Middle frontal gyrus (tissue), 1 donor: ENCODE results near the gene CKB.
A peak's percentile ranks its signal among the peaks of the same experiment; 100 is the strongest.

Source experiments
- DNase-seq: peaks from one replicate; pipeline ENCODE4 v3.0.0-alpha.2; 2015; ENCODE audit warnings: low spot score; ENCODE audit errors: extremely low spot score

CKB gene

DNA sequence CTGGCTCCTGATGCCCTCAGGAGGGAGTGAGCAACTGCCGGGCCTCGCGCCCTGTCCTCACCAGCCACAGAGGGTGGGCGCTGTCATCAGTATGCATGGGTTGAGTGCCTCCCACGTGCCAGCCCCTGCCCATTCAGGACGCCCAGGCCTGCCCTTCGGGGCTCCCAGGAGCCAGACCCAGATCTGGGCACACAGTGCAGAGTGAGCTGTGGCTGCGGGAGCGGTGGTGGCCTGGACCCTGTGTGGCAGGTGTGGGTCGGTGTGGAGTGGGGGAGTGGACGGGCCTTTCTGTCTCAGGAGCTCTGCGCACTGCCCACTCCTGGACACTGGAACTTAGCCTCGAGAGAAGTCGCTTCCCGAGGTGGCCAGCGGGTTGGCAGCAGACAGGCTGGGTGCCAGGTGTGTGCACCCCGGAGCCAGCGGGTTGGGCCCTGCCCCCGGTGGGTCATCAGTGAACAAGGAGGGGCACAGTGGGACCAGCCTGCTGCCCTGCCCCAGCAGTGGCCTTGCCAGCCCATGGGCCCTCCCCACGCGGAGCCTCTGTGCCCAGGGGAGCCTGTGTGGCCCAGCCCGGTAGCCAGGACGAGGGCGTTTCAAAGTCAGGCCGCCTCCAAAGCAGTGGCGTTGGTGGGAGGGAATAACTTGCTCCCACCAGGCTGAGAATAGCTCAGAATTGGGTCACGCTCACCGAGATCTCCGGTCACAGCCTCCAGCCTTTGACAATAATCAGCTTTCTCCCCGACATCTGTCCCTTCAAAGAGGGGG lies 15.8 kb upstream of the CKB start:
- no peak for DNase-seq

DNA sequence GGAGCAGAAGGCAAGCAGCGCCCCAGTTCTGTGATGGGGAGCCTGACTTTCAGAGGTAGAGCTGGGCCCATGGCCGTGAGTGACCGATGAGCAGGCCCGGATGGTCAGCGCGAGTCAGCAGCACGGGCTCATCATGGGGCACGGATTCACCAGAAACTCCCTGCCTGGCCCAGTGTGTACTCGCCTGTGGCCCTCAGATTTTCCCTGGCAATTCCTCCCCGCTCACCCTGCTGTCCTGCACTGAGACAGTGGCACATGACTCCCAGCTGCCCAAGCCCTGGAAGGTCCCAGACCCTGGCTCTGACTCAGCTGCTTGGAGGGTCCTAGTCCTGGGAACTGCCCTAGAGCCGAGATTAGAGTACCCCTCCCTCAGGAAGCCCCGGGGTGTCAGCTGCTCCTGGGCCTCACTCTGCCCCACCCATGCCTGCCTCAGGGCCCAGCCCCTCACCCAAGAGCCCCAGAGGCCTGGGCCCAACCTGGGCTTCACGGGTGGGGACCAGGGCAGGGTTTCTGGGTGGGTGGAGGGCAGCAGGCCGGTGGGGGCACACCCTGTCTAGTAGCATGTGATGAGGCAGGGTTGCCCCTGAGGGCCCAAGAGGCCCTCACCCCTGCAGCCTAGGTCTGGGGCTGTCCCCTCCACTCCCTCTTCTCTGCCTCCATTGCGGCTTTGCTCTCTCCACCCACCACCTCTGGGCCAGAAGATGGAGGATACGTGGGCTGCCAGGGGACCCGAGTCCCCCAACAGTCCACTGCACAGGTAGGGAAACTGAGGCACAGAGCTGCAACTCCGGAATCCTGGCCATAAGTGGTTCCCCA lies 14.8 kb upstream of the CKB start:
- DNase-seq, result no peak

DNA sequence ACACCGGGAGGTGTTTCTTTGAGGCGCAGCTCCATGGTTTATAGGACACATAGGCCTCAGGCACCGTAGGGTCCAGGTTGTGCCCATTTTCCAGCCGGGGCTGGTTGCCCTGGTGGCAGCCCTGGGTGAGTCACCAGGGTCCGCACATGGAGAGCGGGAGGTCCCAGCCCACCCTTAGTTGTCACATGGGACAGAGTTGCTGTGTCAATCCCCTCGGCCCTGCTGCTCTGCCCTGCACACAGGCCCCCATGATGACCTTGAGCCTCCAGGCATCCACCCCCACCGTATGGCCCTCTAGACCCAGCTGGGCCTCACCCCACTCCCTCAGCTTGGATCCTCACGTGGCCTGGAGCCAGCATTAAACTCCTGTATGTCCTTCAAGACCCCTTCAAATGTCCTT lies 14.1 kb upstream of the CKB start:
- DNase-seq, result no peak

DNA sequence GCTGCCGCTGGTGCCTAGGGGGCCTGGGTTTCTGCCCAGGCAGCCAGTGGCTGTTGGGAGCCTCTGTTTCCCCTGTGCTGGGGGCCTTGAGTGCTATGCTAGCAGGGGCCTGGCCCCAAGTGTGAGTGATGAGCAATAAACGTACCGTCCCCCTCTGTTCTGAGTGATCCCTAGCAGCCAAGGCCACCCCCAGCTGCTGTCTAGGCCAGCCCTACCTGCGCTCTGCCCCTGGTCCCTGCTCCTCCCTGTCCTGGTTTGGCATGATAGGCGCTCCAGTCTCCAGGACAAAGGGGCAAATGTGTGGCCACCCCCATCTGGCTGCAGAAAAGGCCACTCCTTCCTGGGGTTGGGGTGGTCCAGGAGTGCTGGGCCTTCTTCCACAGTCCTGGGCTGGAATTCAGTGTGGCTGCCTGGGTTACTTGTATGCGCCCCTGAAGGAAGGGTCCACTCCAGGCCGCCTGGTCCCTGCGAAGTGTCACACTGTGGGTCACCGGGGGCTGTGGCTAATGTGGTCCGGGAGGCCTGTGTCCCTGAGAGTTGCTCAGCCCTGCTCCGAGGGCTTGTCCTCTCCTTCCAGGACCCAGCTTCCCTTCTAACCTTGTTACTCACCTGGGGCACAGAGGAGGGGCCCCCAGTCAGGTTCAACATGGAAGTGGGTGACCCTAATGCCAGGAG lies 13.4 kb upstream of the CKB start:
- DNase-seq, result no peak

DNA sequence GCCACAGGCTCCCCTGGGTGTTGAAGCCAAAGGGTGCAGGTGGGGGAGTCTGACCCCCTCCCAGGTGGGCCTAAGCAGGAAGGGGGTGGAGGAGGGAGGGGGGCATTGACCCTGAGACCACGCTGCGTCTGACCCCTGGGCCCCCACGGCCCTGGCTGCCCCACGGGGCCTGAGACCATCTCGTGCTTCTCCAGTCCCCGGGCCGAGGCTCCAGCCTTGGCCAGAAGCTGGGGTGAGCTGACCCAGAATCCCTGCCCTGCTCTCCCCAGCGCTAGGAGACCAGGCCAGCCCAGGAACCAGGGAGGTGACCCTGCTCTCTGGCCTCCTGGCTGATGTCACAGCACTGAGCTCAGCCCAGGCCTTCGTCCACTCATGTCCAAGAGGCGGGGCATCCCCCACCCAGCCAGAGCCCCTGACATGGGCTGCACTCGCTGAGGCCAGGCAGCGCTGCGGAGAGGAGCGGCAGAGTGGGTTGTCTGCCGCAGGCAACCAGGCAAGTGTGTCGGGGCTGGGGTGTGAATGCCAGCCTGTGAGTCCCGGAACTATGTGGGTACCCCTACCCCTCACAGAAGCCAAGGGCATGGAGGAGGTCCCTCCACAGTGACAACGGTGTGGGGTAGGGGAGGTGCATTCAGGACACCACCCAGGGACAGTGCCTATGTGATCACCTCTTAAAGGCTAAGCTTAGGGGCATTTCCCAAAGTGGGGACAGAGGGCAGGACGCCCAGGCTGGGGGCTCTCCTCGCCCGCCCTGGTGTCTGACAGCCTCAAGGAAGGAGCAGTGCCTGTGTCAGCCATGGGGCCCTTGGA lies 12.7 kb upstream of the CKB start:
- no peak for DNase-seq

DNA sequence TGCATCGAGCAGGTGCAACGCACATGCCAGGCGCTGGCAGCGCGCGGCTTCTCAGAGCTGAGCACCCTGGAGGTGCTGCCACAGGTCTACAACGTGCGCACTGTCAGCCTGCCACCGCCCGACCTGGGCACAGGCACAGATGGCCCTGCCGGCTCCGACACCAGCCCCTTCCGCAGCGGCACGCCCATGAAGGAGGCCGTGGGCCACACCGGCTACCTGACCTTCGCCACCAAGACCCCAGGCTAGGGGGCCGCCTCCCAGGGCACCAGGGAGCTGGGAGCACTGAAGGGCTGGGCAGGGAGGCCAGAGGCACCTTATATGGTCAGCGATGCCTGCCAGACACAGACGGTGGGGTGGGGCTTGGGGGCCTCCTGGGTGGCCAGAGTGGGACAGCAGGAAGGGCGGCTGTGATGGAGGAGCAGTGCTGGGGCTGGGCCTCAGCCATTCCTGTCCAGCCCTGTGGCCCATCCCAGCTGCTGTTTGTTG lies 12.0 kb upstream of the CKB start:
- no peak for DNase-seq

DNA sequence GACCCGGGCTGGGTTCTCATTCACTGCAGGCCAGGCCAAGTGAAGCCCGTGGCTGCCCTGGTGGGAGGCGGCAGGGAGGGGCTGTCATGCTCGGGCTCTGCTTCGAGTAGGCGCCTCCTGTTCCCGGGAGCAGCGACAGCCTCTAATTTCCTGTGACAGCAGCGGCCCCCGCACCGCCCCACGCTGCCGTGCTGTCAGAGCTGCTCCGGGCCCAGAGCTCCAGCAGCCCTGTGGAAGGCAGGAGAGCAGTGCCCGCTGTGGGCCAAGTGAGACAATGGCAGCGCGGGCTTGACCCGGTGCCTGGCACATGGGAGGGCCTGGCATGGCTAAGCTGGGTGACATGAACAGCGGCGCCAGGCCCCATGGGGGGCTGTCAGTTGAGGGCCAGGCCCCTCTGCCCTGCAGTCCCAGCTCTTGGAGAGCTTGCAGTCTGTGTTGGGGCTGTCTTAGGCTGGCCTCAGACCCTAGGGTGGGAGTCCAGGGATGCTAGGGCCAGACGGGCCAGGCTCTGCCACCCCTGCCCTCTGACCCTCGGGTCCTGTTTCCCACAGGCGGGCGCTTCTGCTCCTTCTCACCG lies 11.5 kb upstream of the CKB start:
- DNase-seq, result no peak

DNA sequence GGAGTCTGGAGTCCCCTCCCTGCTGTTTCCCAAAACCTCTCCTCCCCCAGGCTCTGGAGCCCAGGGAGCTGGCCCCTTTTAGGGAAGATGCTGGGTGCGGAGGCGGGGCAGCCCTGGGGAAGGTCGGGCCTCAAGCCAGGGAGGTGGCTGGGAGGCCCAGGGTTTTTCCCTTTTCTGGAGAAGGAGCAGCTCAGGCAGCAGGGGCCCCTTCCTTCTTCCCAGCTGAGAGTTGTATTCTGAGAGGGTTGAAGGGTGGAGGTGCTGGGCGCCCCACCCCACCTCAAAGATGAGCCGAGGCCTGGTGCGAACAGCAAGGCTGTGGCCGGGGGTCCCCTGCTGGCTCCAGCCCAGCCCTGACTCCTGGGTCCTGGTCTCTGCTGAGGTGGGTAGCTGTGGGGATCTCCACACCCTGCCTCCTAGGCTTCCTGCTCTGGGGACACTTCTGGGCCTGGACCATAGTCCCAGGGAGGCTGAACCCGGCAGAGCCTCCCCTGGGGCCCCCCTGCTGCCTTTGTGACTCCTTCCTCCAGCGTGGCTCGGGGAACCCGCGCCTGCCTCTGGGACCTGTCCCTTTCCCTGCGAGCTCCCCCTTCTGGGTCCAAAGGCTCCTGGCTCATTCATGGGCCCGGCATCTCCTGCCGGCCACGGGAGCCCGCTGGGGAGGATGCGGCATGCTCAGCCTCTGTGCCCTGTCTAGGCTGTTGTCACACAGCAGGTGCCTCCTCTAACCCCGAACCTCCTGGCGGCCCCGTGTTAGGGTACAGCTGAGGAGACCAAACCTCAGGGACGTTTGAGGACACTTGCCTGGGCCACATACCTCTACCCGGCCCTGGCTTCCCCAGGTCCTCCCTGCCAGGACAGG lies 10.7 kb upstream of the CKB start:
- no peak for DNase-seq

DNA sequence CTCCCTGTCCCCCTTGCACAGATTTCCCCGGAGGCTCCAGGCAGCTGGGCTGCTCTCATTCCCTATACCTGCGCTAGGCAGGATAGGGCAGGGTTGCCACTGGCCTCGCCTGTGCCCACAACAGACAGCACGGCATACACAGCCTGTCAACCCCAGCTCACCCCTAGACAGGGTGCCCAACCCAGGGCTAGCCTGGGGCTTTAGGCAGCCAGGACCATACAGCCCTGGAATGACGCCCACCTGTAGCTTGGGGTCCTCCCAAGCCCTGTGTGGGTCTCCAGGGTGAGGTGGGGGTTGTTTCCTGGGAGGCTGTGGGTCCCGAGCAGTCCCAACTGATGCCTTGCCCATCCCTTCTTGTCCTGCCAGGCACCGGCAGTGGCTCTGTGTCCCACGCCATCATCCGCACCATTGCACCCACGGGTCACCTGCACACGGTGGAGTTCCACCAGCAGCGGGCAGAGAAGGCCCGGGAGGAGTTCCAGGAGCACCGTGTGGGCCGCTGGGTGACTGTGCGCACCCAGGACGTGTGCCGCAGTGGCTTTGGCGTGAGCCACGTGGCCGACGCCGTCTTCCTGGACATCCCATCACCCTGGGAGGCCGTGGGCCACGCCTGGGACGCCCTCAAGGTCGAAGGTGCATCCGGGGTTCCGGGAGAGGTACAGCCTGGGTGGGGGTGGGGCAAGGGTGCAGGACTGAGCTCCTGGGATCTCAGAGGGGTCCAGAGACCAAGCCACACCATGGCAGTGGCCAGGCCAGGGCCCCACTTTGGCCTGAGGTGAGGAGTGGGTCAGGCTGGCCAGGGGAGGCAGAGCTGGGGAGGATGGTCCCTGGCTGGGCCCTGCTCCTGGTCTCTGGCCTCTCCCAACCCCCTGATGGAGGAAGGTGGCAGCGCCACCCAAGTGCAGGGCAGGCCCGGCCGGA lies 9.8 kb upstream of the CKB start:
- DNase-seq, result no peak

DNA sequence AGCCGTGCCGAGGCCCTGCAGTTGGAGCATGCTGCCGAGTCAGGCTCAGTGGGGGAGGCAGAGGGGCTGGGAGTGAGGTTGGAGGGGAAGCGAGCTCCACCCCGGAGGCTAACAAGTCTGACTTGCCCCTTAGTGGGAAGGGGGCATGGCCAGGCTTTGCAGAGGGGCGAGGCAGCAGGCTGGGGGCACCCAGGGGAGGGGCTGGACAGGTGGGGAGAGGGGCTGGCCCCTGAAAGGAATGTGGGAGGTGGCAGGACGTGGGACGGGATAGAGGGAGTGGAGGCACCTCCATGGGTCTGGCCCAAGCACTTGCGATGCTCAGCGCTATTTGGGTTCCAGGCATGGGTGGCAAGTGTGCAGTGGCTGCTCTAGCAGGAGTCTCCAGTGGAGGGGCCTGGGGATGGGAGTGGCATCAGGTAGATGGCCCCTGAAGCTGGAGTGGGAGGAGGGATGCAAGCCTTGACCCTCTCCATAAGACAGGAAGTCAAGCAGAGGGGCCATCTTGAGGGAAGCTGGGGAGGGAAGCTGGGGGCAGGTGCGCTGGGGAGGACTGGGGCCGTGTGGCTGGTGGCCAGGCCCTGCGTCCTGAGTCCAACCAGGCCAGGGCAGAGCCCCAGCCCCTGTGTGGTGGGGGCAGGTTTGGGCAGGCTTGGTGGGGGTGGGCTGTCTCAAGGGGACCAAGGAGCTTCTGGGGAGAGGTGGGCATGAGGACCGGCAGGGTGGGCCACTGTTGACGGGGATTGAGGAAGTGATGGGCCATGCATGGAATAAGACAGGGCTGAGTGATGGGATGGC lies 9.0 kb upstream of the CKB start:
- no peak for DNase-seq

DNA sequence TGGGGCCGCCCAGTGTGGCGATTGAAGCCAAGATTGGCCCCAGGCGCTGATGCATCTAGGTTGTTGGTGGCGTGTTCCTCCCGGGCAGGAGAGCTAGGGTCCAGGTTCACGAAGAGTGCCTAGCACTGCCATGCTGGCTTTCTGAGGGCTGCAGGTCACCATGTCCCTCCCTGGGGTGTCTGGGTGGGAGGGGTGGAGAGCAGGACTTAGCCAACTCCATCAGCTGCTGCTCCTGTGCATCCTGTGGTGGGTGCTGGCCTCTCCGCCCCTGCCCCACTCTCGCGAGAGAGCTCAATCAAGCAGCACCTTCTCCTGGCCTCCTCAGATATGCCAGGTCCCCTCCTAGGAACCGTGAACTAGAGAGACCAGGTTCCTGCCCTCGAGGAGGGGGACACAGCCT lies 8.2 kb upstream of the CKB start:
- DNase-seq, result no peak

DNA sequence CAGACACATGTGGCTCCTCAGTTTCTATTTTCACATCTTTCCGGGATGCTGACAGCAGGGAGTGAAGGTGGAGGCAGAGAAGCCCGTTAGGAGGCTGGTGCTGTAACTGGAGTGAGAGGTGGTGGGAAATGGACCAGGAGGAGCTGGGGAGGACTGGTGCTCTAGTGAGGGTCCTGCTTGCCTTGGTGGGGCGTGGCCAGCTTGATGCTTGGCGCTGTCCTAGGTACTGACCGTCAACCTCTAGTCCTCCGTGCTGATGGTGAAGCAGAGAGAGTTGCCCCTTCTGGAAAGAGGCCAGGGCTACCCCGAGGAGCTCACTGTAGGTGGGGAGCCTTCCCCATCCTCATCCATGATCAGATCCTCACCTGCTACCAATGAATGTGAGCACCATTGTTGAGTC lies 7.8 kb upstream of the CKB start:
- DNase-seq, result no peak

DNA sequence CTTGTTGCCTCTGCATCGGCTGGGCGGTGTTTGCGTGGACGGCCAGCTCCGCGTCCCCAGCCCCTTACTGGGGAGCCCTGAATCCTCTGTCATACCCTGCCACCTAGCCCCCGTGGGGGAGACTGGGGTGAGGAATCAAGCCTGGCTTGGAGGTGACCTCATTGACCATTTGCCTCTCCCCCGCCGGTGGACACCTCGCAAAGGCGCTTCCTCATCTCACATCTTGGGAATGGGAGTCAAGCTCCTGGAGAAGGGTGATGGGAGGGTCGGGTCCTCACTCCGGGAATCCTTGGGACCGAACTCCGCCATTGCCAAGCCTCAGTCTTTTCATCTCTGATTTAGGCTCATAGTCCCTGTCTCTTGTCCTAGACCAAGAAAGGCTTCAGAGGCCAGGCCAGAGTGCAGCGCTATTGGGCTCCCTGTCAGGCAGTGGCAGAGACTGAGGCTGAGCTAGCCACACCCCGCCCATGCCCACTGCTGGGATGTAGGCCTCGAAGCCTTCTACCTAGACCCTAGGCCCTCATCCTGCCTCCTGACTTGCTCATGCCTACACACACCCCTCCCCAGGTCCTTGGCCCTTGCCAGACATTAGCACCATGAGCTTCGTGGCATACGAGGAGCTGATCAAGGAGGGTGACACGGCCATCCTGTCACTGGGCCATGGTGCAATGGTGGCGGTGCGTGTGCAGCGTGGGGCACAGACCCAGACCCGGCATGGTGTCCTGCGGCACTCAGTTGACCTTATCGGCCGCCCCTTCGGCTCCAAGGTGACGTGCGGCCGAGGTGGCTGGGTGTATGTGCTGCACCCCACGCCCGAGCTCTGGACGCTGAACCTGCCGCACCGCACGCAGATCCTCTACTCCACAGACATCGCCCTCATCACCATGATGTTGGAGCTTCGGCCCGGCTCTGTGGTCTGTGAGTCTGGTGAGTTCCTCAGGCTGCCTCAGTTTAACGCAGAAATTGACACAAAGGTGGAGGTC lies 7.0 kb upstream of the CKB start:
- no peak for DNase-seq

DNA sequence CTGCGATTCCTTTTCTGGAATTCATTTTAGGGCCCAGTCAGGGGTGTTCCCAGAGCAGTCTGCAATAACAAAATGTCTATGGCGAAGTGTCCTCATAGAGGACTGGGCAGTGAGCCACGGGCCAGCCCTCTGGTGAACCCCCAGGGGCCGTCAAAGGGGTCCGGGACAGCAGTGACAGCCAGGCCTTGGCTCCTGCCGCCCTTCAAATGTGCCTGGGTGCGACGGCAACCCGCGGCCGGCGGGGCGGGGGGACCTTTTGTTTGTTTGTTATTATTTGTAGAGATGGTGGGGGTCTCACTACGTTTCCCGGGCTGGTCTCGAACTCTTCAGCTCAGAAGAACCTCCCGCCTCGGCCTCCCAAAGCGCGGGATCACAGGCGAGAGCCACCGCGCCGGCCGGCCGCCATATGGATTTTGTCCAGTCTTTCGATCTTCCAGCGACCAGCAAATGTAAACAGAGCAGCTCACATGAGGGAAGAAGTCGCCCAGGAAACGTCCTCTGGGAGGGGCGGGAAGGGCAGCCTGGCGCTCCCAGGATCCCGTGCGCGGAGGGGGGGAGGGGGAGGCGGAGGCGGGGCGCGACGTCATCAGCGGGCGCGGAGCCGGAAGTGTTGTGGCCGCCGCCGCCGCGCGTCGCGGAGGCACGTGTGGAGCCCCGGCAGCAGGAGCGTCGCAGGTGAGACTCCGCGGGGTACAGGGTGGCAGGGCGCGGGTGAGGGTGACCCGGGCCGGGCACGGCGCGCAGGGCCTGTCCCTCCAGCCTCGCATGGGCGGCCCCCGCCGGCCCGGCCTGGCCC lies 6.2 kb upstream of the CKB start, which contains the start of gene TRMT61A:
TRMT61A (plus strand) TSS at position 610 of the 796 bp plus-strand sequence. CDS start 783 bp downstream, outside the sequence.
- DNase-seq, result peak; percentile 79

DNA sequence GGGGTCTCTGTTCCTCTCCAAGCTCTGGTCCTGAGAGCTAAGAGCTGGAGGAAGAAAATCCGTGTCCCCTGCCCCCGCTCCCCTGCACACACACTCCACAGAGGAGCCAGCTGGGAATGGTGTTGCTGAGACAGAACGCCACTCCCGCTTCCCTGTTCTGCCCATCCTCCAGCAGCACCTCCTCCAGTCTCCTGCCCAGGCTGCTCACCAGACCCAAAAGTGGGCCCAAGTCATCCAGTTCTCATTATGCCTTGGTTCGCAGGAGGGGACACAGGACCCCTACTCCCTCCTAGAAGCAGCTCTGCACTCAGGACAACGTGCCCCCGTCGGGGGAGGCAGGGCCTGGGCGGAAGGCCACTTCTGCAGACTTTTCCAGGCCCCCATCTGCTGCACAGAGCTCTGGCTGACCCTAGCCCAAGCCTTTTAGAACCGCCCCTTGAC lies 5.5 kb upstream of the CKB start:
- no peak for DNase-seq
